OCI-LY1 (cell line): ENCODE measurements around the gene ORC3.

ENCODE experiments used
- H2AFZ ChIP-seq: fragments of 200-600 bp; sonication (generic), shearing (Covaris generic); 2 replicates; pipeline ENCODE4 v1.6.0; 2014; ENCODE audit warnings: antibody characterized with exemption, mild to moderate bottlenecking, low read length
- H3F3A ChIP-seq: fragments of 200-600 bp; sonication (generic), shearing (Covaris generic); 2 replicates; pipeline ENCODE4 v1.6.0; 2014; ENCODE audit warnings: mild to moderate bottlenecking, antibody characterized with exemption, low read length, moderate library complexity; ENCODE audit not compliant: insufficient read depth
- H3K27ac ChIP-seq: fragments of 200-600 bp; sonication (generic); 2 replicates; pipeline ENCODE4 v1.5.1; 2014; ENCODE audit warnings: low read length, mixed run types, mild to moderate bottlenecking, low read depth; ENCODE audit not compliant: poor library complexity, severe bottlenecking
- H3K27me3 ChIP-seq: fragments of 200-600 bp; sonication (generic); 2 replicates; pipeline ENCODE4 v1.6.0; 2014; ENCODE audit warnings: antibody characterized with exemption, mild to moderate bottlenecking, low read length, moderate library complexity; ENCODE audit not compliant: insufficient read depth
- H3K36me3 ChIP-seq: fragments of 200-600 bp; sonication (generic); 2 replicates; pipeline ENCODE4 v1.6.1; 2014; ENCODE audit warnings: mild to moderate bottlenecking, antibody characterized with exemption, low read length, moderate library complexity, mixed read lengths; ENCODE audit not compliant: insufficient read depth
- H3K4me1 ChIP-seq: fragments of 200-600 bp; sonication (generic); 2 replicates; pipeline ENCODE4 v1.5.1; 2014; ENCODE audit warnings: mild to moderate bottlenecking, low read length, moderate library complexity; ENCODE audit not compliant: insufficient read depth, severe bottlenecking
- H3K4me2 ChIP-seq: fragments of 200-600 bp; sonication (generic), shearing (Covaris generic); 2 replicates; pipeline ENCODE4 v1.6.1; 2014; ENCODE audit warnings: low read length
- H3K4me3 ChIP-seq: fragments of 200-600 bp; sonication (generic); 2 replicates; pipeline ENCODE4 v1.5.1; 2014; ENCODE audit warnings: low read length, low read depth, mild to moderate bottlenecking, mixed read lengths; ENCODE audit not compliant: poor library complexity, severe bottlenecking
- H3K79me2 ChIP-seq: fragments of 200-600 bp; shearing (Covaris generic); 2 replicates; pipeline ENCODE4 v1.6.1; 2016; ENCODE audit warnings: mixed run types, low read length, mixed read lengths; ENCODE audit not compliant: insufficient read depth
- H3K9ac ChIP-seq: fragments of 200-600 bp; sonication (generic), shearing (Covaris generic); 2 replicates; pipeline ENCODE4 v1.6.1; 2014; ENCODE audit warnings: mild to moderate bottlenecking, low read length, mixed read lengths
- H3K9me2 ChIP-seq: fragments of 200-600 bp; sonication (generic), shearing (Covaris generic); 2 replicates; pipeline ENCODE4 v1.6.1; 2014; ENCODE audit warnings: low read depth, mild to moderate bottlenecking, low read length, mixed read lengths
- H3K9me3 ChIP-seq: fragments of 200-600 bp; shearing (Covaris generic); 2 replicates; pipeline ENCODE4 v1.6.1; 2014; ENCODE audit warnings: low read length, mixed read lengths
- H4K20me1 ChIP-seq: fragments of 200-600 bp; sonication (generic), shearing (Covaris generic); 2 replicates; pipeline ENCODE4 v1.6.0; 2016; ENCODE audit warnings: mild to moderate bottlenecking, low read length; ENCODE audit not compliant: insufficient read depth
- EZH2 ChIP-seq: fragments of 200-600 bp; sonication (generic), shearing (Covaris generic); IDR thresholded peaks from 2 replicates; pipeline ENCODE4 v1.8.0; 2017; ENCODE audit warnings: borderline replicate concordance, mixed run types, mild to moderate bottlenecking, antibody characterized with exemption, low read length, moderate library complexity, mixed read lengths
- TF ChIP-seq, protein P1 (sequence below): fragments of 200-600 bp; sonication (generic), shearing (Covaris generic); IDR thresholded peaks from 2 replicates; pipeline ENCODE4 v1.5.1; 2017; ENCODE audit warnings: mild to moderate bottlenecking, antibody characterized with exemption, low read length, moderate library complexity, mixed read lengths

Gene ORC3

DNA sequence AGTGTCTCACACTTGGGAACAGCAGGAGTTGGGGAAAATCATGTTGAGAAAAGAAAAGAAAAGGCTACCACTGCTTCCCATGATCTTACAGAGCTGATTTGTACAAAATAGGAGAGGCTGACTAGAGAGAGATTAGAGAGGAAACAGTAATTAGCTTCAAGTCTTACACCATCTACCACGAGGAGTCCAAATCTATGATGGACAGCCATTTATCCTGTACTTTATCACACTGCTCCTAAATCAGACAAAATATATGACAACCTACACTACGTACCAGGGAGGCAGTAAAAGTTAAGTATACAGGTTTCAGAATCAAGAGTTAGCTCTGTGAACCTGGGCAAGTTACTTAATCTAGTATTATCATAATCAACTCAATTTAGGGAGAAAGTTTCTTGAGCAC, 38.1 kb upstream of the ORC3 start:
- Histone ChIP-seq H3K4me3 (no peak overlapping the region), H3K9ac (no peak overlapping the region), H3K27me3 (no peaks in the 10 kb centered on the region), H4K20me1 (no peaks in the 10 kb centered on the region), H3K79me2 (no peaks in the 10 kb centered on the region), H3F3A (no peaks in the 10 kb centered on the region), H3K27ac (no peak overlapping the region), H2AFZ (no peak overlapping the region), H3K4me1 (no peaks in the 10 kb centered on the region), H3K9me3 (no peaks in the 10 kb centered on the region), H3K9me2 (no peaks in the 10 kb centered on the region), H3K4me2 (no peak overlapping the region), H3K36me3 (peaks cover 60% of the 10 kb centered on the region)
- TF ChIP-seq, protein P1, sequence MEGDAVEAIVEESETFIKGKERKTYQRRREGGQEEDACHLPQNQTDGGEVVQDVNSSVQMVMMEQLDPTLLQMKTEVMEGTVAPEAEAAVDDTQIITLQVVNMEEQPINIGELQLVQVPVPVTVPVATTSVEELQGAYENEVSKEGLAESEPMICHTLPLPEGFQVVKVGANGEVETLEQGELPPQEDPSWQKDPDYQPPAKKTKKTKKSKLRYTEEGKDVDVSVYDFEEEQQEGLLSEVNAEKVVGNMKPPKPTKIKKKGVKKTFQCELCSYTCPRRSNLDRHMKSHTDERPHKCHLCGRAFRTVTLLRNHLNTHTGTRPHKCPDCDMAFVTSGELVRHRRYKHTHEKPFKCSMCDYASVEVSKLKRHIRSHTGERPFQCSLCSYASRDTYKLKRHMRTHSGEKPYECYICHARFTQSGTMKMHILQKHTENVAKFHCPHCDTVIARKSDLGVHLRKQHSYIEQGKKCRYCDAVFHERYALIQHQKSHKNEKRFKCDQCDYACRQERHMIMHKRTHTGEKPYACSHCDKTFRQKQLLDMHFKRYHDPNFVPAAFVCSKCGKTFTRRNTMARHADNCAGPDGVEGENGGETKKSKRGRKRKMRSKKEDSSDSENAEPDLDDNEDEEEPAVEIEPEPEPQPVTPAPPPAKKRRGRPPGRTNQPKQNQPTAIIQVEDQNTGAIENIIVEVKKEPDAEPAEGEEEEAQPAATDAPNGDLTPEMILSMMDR, result no peak
- no peak for TF ChIP-seq EZH2

DNA sequence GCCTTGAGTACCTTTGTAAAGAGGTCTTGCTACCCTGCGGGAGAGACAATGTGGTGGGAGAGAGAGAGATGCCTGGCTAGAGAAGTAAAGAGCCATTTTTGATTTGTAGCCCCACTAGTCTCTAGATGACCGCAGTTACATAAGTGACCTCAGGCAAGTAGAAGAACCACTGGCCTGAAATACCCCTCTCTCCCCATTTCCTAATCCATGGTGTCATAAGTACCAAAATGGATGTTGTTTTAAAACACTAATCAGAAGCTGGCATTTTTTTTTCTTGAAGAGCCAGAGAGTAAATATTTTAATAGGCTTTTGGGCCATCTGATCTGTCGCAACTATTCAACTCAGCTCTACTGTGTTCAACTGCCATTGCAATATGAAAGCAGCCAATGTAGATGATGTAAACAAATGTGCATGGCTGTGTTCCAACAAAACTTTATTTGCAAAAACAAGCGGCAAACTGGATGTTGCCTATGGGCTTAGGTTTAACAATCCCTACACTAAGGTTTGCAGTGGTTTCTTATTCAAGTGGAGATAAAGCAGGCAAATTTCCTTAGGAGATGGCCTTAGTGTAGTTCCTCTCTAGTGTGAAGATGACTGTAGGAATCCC, 36.7 kb upstream of the ORC3 start:
- H3K4me3 ChIP-seq, result no peak overlapping the region
- no peaks in the 10 kb centered on the region for H3K4me1 ChIP-seq
- no peaks in the 10 kb centered on the region for H3F3A ChIP-seq
- H2AFZ ChIP-seq, result no peak overlapping the region
- H3K9me3 ChIP-seq, result no peaks in the 10 kb centered on the region
- no peaks in the 10 kb centered on the region for H3K9me2 ChIP-seq
- peaks cover 56% of the 10 kb centered on the region for H3K36me3 ChIP-seq
- no peaks in the 10 kb centered on the region for H4K20me1 ChIP-seq
- no peaks in the 10 kb centered on the region for H3K27me3 ChIP-seq
- H3K4me2 ChIP-seq, result no peak overlapping the region
- no peak overlapping the region for H3K27ac ChIP-seq
- no peaks in the 10 kb centered on the region for H3K79me2 ChIP-seq
- TF ChIP-seq EZH2, result no peak
- TF ChIP-seq, protein P1, result no peak
- H3K9ac ChIP-seq, result no peak overlapping the region

DNA sequence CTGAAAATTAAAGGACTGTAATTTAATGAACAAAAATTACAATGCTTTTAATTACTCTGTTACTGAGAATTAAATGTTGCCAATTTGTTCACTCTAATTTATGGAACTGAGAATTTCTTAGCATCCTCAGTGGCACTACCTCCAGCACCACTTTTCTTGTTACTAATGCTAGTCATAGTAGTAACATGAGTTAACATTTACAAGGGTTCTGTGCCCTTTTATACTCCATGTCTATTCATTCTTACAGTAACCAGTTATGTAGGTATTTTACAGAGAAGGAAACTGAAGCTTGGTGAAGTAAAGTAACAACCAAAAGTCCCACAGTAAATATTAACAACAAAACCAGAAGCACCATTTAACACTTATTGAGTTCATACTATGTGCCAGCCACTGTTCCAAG, 34.4 kb upstream of the ORC3 start:
- H3K4me1 ChIP-seq, result no peaks in the 10 kb centered on the region
- no peaks in the 10 kb centered on the region for H3F3A ChIP-seq
- H3K9me3 ChIP-seq, result no peaks in the 10 kb centered on the region
- H2AFZ ChIP-seq, result no peak overlapping the region
- H3K27me3 ChIP-seq, result no peaks in the 10 kb centered on the region
- H3K4me2 ChIP-seq, result no peak overlapping the region
- H3K36me3 ChIP-seq, result peaks cover 64% of the 10 kb centered on the region
- H3K4me3 ChIP-seq, result no peak overlapping the region
- H3K9ac ChIP-seq, result no peak overlapping the region
- no peak overlapping the region for H3K27ac ChIP-seq
- no peaks in the 10 kb centered on the region for H3K9me2 ChIP-seq
- TF ChIP-seq, protein P1, result no peak
- TF ChIP-seq EZH2, result no peak
- H3K79me2 ChIP-seq, result no peaks in the 10 kb centered on the region
- H4K20me1 ChIP-seq, result no peaks in the 10 kb centered on the region
